K562 (cell line): ENCODE measurements around the gene ARL10. TPM values are rescaled to one million over a fixed set of nuclear protein-coding genes. Genes with fewer than 3 reads are reported as not detected.

Source experiments
- BCOR ChIP-seq: fragments of 450-650 bp; IDR thresholded peaks from 2 replicates; pipeline ENCODE4 v1.6.1; 2016
- DPF2 ChIP-seq: fragments of 450-650 bp; IDR thresholded peaks from 2 replicates; pipeline ENCODE4 v1.6.1; 2016
- FUS ChIP-seq: fragments of 200-400 bp; formaldehyde crosslinking; optimal IDR thresholded peaks from 2 replicates; pipeline ENCODE3; 2017; ENCODE audit warnings: low read depth, low read length
- GATA2 ChIP-seq: sonication (generic); formaldehyde crosslinking; IDR thresholded peaks from 2 replicates; pipeline ENCODE4 v1.4.0; 2020; ENCODE audit warnings: mild to moderate bottlenecking, missing genetic modification reagents
- HDAC2 ChIP-seq: fragments of 450-650 bp; IDR thresholded peaks from 2 replicates; pipeline ENCODE4 v1.6.1; 2016; ENCODE audit warnings: mild to moderate bottlenecking
- MBD2 ChIP-seq: sonication (generic); IDR thresholded peaks from 2 replicates; pipeline ENCODE4 v1.6.1; 2016; ENCODE audit warnings: low read depth, borderline replicate concordance
- NEUROD1 ChIP-seq: fragments of 150-350 bp; IDR thresholded peaks from 2 replicates; pipeline ENCODE4 v1.6.1; 2014; ENCODE audit warnings: borderline replicate concordance, low read length, low read depth; ENCODE audit not compliant: partially characterized antibody
- NR2F6 ChIP-seq: fragments of 450-650 bp; formaldehyde crosslinking; IDR thresholded peaks from 2 replicates; pipeline ENCODE4 v1.4.0; 2020; ENCODE audit warnings: mild to moderate bottlenecking
- PCBP1 ChIP-seq: fragments of 200-400 bp; formaldehyde crosslinking; IDR thresholded peaks from 2 replicates; pipeline ENCODE4 v1.6.1; 2018; ENCODE audit warnings: mild to moderate bottlenecking, low read depth, low read length; ENCODE audit not compliant: poor library complexity, severe bottlenecking
- SAFB ChIP-seq: fragments of 200-400 bp; formaldehyde crosslinking; IDR thresholded peaks from 2 replicates; pipeline ENCODE4 v1.6.1; 2017; ENCODE audit warnings: low read depth, low read length, borderline replicate concordance
- SMAD1 ChIP-seq: fragments of 150-350 bp; IDR thresholded peaks from 2 replicates; pipeline ENCODE4 v1.6.1; 2014; ENCODE audit warnings: low read length, low read depth; ENCODE audit not compliant: partially characterized antibody
- TCF7L2 ChIP-seq: fragments of 150-350 bp; IDR thresholded peaks from 2 replicates; pipeline ENCODE4 v1.6.1; 2016; ENCODE audit warnings: low read depth, mild to moderate bottlenecking, low read length, moderate library complexity
- TFE3 ChIP-seq: fragments of 450-650 bp; formaldehyde crosslinking; IDR thresholded peaks from 2 replicates; pipeline ENCODE4 v1.4.0; 2020; ENCODE audit warnings: mild to moderate bottlenecking, mixed read lengths
- XRCC3 ChIP-seq: fragments of 450-650 bp; IDR thresholded peaks from 2 replicates; pipeline ENCODE4 v1.6.1; 2017; ENCODE audit warnings: mild to moderate bottlenecking, moderate library complexity
- ZBTB40 ChIP-seq, 2 experiments: fragments of 450-650 bp in 1 of 2; sonication (generic) in 1 of 2; formaldehyde crosslinking in 1 of 2; IDR thresholded peaks; 2 replicates each; pipeline versions ENCODE4 v1.7.1 to v1.9.0; 2016 to 2022; ENCODE audit warnings: inconsistent platforms in 1 of 2, mild to moderate bottlenecking in 1 of 2, missing genetic modification reagents in 1 of 2
- ZNF507 ChIP-seq: conservative IDR thresholded peaks from 2 replicates; pipeline ENCODE4 v1.6.1; 2017; ENCODE audit warnings: missing genetic modification characterization, missing compliant biosample characterization
- ZNF75A ChIP-seq: fragments of 450-650 bp; formaldehyde crosslinking; IDR thresholded peaks from 2 replicates; pipeline ENCODE4 v1.4.0; 2020; ENCODE audit warnings: mild to moderate bottlenecking
- ZNF764 ChIP-seq: fragments of 250-450 bp; sonication (Bioruptor Pico); IDR thresholded peaks from 2 replicates; pipeline ENCODE4 v1.4.0; 2020; ENCODE audit warnings: low read depth, mild to moderate bottlenecking, moderate library complexity
- ZNF766 ChIP-seq: fragments of 200-800 bp; sonication (Bioruptor generic); conservative IDR thresholded peaks from 2 replicates; pipeline ENCODE4 v1.6.1; 2016; ENCODE audit warnings: missing genetic modification characterization, missing compliant biosample characterization
- polyA plus RNA-seq, 8 experiments: library from polyadenylated mRNA; depleted of rRNA in 4 of 8; stranded (reverse) in 5 of 8; unstranded in 3 of 8; fragments of >200 nt; fragmentation: Nextera tagmentation in 2 of 8; fragmentation: Illumina TruSeq in 1 of 8; extraction: Ambion mirVana in 2 of 8; extraction: Trizol in 1 of 8; gene quantifications; 2 replicates each; pipeline versions ENCODE4 v1.2.1 to v1.2.3, GENCODE V29; 2011 to 2014; ENCODE audit warnings: inconsistent platforms in 1 of 8, missing spikeins in 1 of 8
- total RNA-seq, 7 experiments: library from RNA; depleted of rRNA in 6 of 7; stranded (reverse); fragments of >200 nt in 6 of 7; fragmentation: Illumina TruSeq in 2 of 7; extraction: Trizol in 2 of 7; gene quantifications; 2 replicates each; pipeline versions ENCODE4 v1.2.1 to v1.2.3, GENCODE V29; 2011 to 2021; ENCODE audit warnings: low replicate concordance in 1 of 7

The ARL10 gene
- total and polyA plus RNA-seq, 9 of the 15 experiments (the other 6 are each of a cell fraction or from before 2014, with no cell fraction given), result under 0.01 to 0.40 (median 0.34) TPM; not detected in 3

- TF ChIP-seq ZBTB40 (IDR thresholded peaks at IDR 0.05) (peak; percentile 12; the same call in 1 of the 2 replicates), ZBTB40 (CRISPR knock-in tag; IDR thresholded peaks at IDR 0.05) (no peak), SAFB (peak; percentile 92), NR2F6 (no peak), TCF7L2 (no peak), ZNF75A (CRISPR knock-in tag) (no peak), SMAD1 (no peak), NEUROD1 (no peak), ZNF507 (tag) (no peak), PCBP1 (peak; percentile 94), FUS (no peak), BCOR (peak; percentile 79), XRCC3 (no peak), DPF2 (no peak), MBD2 (peak; percentile 66; the same call in 1 of the 2 replicates), HDAC2 (peak; percentile 72; the same call in 1 of the 2 replicates), GATA2 (CRISPR knock-in tag) (no peak), TFE3 (CRISPR knock-in tag) (no peak), ZNF764 (CRISPR knock-in tag) (peak; percentile 41; the same call in 1 of the 2 replicates), ZNF766 (CRISPR knock-in tag) (no peak)
These were observed 3.7 kb upstream of the ARL10 start, which contains the start of gene KIAA1191 (continued) for GRCh38 chr5:176361437-176362232.
